Measurements from ENCODE around the gene PRKAB1. TPM values are rescaled to one million over a fixed set of nuclear protein-coding genes. Genes with fewer than 3 reads are reported as not detected.
"Not testable (repeated sequence)": the region's sequence is repeated elsewhere in the genome, so short reads cannot be mapped to it uniquely, and the experiment has no call there.

PRKAB1 gene
- total RNA-seq, result 12.1 TPM
- long read RNA-seq, transcript PRKAB1-201 (7 exons, 2,610 nt), result major isoform, 6 of 8 reads
- long read RNA-seq, partial matches to known transcripts, result 0 of 8 reads
- long read RNA-seq, other reads (novel, unspliced or antisense), result 1 of 8 reads

GRCh38 chr12:119667577-119668323 lies at the start of gene PRKAB1:
TSS of gene PRKAB1 (plus strand) at chr12:119668133. CDS start at chr12:119668245, 112 bp downstream.
- DNase-seq (ENCODE audit: missing footprints) (peak; percentile 99), ATAC-seq (peak; percentile 100)
- intact Hi-C loops (cut with DNase I), result no loop called here

- intact Hi-C loops (cut with DNase I); DNase-seq (ENCODE audit: missing footprints); ATAC-seq: not testable (repeated sequence)
These were observed 49.5 kb upstream of the PRKAB1 start for GRCh38 chr12:119618328-119618896.

GRCh38 chr12:119620490-119620889 lies 47.4 kb upstream of the PRKAB1 start:
- ATAC-seq, result no peak
- no peak for DNase-seq (ENCODE audit: missing footprints)
- intact Hi-C loops (cut with DNase I), result no loop called here

- ATAC-seq, result no peak
- intact Hi-C loops (cut with DNase I), result no loop called here
- DNase-seq (ENCODE audit: missing footprints), result no peak
These were observed 46.1 kb upstream of the PRKAB1 start for GRCh38 chr12:119621878-119622277.

GRCh38 chr12:119624966-119625365 lies 43.0 kb upstream of the PRKAB1 start:
- ATAC-seq, result no peak
- intact Hi-C loops (cut with DNase I), result no loop called here
- no peak for DNase-seq (ENCODE audit: missing footprints)

- no peak for DNase-seq (ENCODE audit: missing footprints)
- intact Hi-C loops (cut with DNase I), result no loop called here
- no peak for ATAC-seq
These were observed 40.8 kb upstream of the PRKAB1 start for GRCh38 chr12:119627019-119627643.

- DNase-seq (ENCODE audit: missing footprints), result no peak
- ATAC-seq, result no peak
- intact Hi-C loops (cut with DNase I), result no loop called here
These were observed 40.2 kb upstream of the PRKAB1 start for GRCh38 chr12:119627686-119628085.

GRCh38 chr12:119630223-119630780 lies 37.6 kb upstream of the PRKAB1 start:
- ATAC-seq, result no peak
- intact Hi-C loops (cut with DNase I), result no loop called here
- DNase-seq (ENCODE audit: missing footprints), result no peak

GRCh38 chr12:119630962-119631550 lies 36.9 kb upstream of the PRKAB1 start:
- ATAC-seq, result no peak
- no peak for DNase-seq (ENCODE audit: missing footprints)
- intact Hi-C loops (cut with DNase I), result no loop called here

GRCh38 chr12:119631930-119632678 lies 35.8 kb upstream of the PRKAB1 start:
- ATAC-seq (no peak), DNase-seq (ENCODE audit: missing footprints) (no peak)
- intact Hi-C loops (cut with DNase I), result no loop called here

- no peak for ATAC-seq
- no peak for DNase-seq (ENCODE audit: missing footprints)
- intact Hi-C loops (cut with DNase I), result no loop called here
These were observed 33.2 kb upstream of the PRKAB1 start for GRCh38 chr12:119634743-119635142.

GRCh38 chr12:119642986-119643385 lies 24.9 kb upstream of the PRKAB1 start:
- no peak for ATAC-seq
- intact Hi-C loops (cut with DNase I), result no loop called here
- no peak for DNase-seq (ENCODE audit: missing footprints)

GRCh38 chr12:119644930-119645329 lies 23.0 kb upstream of the PRKAB1 start:
- DNase-seq (ENCODE audit: missing footprints), result no peak
- ATAC-seq, result no peak
- intact Hi-C loops (cut with DNase I), result no loop called here

GRCh38 chr12:119645535-119646059 lies 22.3 kb upstream of the PRKAB1 start:
- ATAC-seq, result no peak
- DNase-seq (ENCODE audit: missing footprints), result no peak
- intact Hi-C loops (cut with DNase I), result no loop called here

GRCh38 chr12:119649202-119649808 lies 18.6 kb upstream of the PRKAB1 start:
- intact Hi-C loops (cut with DNase I), result no loop called here
- ATAC-seq, result no peak
- no peak for DNase-seq (ENCODE audit: missing footprints)

- intact Hi-C loops (cut with DNase I), result no loop called here
- ATAC-seq (no peak), DNase-seq (ENCODE audit: missing footprints) (no peak)
These were observed 15.3 kb upstream of the PRKAB1 start for GRCh38 chr12:119652665-119653064.

GRCh38 chr12:119657001-119657400 lies 10.9 kb upstream of the PRKAB1 start:
- DNase-seq (ENCODE audit: missing footprints); ATAC-seq; intact Hi-C loops (cut with DNase I): not testable (repeated sequence)

- intact Hi-C loops (cut with DNase I); ATAC-seq; DNase-seq (ENCODE audit: missing footprints): not testable (repeated sequence)
These were observed 9.8 kb upstream of the PRKAB1 start for GRCh38 chr12:119658166-119658565.
